Hepatocyte (in vitro differentiated cells): Measurements from ENCODE around the gene LIMS2. TPM values are rescaled to one million over a fixed set of nuclear protein-coding genes. Genes with fewer than 3 reads are reported as not detected.

Experiments used
- DNase-seq: peaks from one replicate; pipeline ENCODE4 v3.0.0-alpha.2; 2016; ENCODE audit warnings: low spot score
- H2AFZ ChIP-seq: fragments of 200-600 bp; sonication (generic); 2 replicates; pipeline ENCODE4 v1.6.0; 2016; ENCODE audit warnings: antibody characterized with exemption, mild to moderate bottlenecking
- H3K27ac ChIP-seq: fragments of 200-600 bp; sonication (generic); 2 replicates; pipeline ENCODE4 v1.5.1; 2016; ENCODE audit warnings: mild to moderate bottlenecking
- H3K27me3 ChIP-seq: fragments of 200-600 bp; sonication (generic); 2 replicates; pipeline ENCODE4 v1.6.1; 2016
- H3K36me3 ChIP-seq: fragments of 200-600 bp; sonication (generic); replicated peaks from 2 replicates; pipeline ENCODE4 v1.5.1; 2016; ENCODE audit warnings: low read depth; ENCODE audit not compliant: insufficient read depth
- H3K4me1 ChIP-seq: fragments of 200-600 bp; sonication (generic); 2 replicates; pipeline ENCODE4 v1.5.1; 2016; ENCODE audit warnings: mild to moderate bottlenecking, moderate library complexity; ENCODE audit not compliant: insufficient read depth
- H3K4me2 ChIP-seq: fragments of 200-600 bp; sonication (generic); 2 replicates; pipeline ENCODE4 v1.6.0; 2016
- H3K4me3 ChIP-seq: fragments of 200-600 bp; sonication (generic); 2 replicates; pipeline ENCODE4 v1.5.1; 2016; ENCODE audit warnings: mild to moderate bottlenecking
- H3K79me2 ChIP-seq: fragments of 200-600 bp; sonication (generic); 2 replicates; pipeline ENCODE4 v1.6.0; 2017; ENCODE audit warnings: mild to moderate bottlenecking
- H3K9me2 ChIP-seq: fragments of 200-600 bp; sonication (generic); replicated peaks from 2 replicates; pipeline ENCODE4 v1.6.0; 2017; ENCODE audit warnings: mild to moderate bottlenecking; ENCODE audit not compliant: insufficient read depth
- H3K9me3 ChIP-seq: fragments of 200-600 bp; sonication (generic); 2 replicates; pipeline ENCODE4 v1.5.1; 2016; ENCODE audit warnings: low read depth, mild to moderate bottlenecking
- H4K20me1 ChIP-seq: fragments of 200-600 bp; sonication (generic); 2 replicates; pipeline ENCODE4 v1.6.0; 2016; ENCODE audit warnings: mild to moderate bottlenecking; ENCODE audit not compliant: insufficient read depth, poor library complexity, severe bottlenecking
- CTCF ChIP-seq: fragments of 200-600 bp; sonication (generic); IDR thresholded peaks from 2 replicates; pipeline ENCODE4 v1.5.1; 2016; ENCODE audit warnings: antibody characterized with exemption, mild to moderate bottlenecking; ENCODE audit not compliant: poor library complexity
- EZH2 ChIP-seq: fragments of 200-600 bp; sonication (generic); IDR thresholded peaks from 2 replicates; pipeline ENCODE4 v1.6.1; 2016; ENCODE audit warnings: antibody characterized with exemption, mild to moderate bottlenecking, borderline replicate concordance
- EZH2phosphoT487 ChIP-seq: fragments of 200-600 bp; sonication (generic); IDR thresholded peaks from one replicate; pipeline ENCODE4 v1.6.1; 2018; ENCODE audit warnings: antibody characterized with exemption, mild to moderate bottlenecking, low read depth, moderate library complexity; ENCODE audit not compliant: unreplicated experiment, severe bottlenecking
- WGBS: methylation state at CpG from one replicate; pipeline ENCODE4 v1.1.6; 2016; ENCODE audit warnings: low lambda C conversion rate; ENCODE audit errors: missing lambda C conversion rate; 5-methylcytosine and 5-hydroxymethylcytosine counted together
- polyA plus RNA-seq: library from polyadenylated mRNA; unstranded; fragments of >200 nt; fragmentation: Nextera tagmentation; extraction: Ambion mirVana; gene quantifications from 2 replicates; pipeline ENCODE4 v1.2.1, GENCODE V29; 2016
- total RNA-seq: library from RNA; depleted of rRNA; stranded (reverse); fragments of >200 nt; gene quantifications from 2 replicates; pipeline ENCODE4 v1.2.3, GENCODE V29; 2014

Gene LIMS2
- total and polyA plus RNA-seq, 2 experiments from 2014 or later = 4.0 to 8.3 TPM

- no peaks in the 10 kb centered on the region for H4K20me1 ChIP-seq
- 95% methylated on average over 13 of the region's 13 CpGs for WGBS
- H3K79me2 ChIP-seq = peaks cover 5% of the 10 kb centered on the region
- no peak overlapping the region for H3K4me3 ChIP-seq
- DNase-seq = no peak
- no peaks in the 10 kb centered on the region for H3K27me3 ChIP-seq
- H3K9me2 ChIP-seq = no peaks in the 10 kb centered on the region
- no peaks in the 10 kb centered on the region for H3K4me1 ChIP-seq
- no peaks in the 10 kb centered on the region for H3K36me3 ChIP-seq
- no peak overlapping the region for H3K4me2 ChIP-seq
- no peak overlapping the region for H3K27ac ChIP-seq
- TF ChIP-seq EZH2phosphoT487 (no peak), EZH2 (no peak), CTCF (no peak)
- H3K9me3 ChIP-seq = no peaks in the 10 kb centered on the region
- no peak overlapping the region for H2AFZ ChIP-seq
These were observed 34.0 kb upstream of the LIMS2 start for GRCh38 chr2:127709336-127709735.

- WGBS = 90% methylated on average over 9 of the region's 9 CpGs
- DNase-seq = no peak
These were observed 32.7 kb upstream of the LIMS2 start for GRCh38 chr2:127707890-127708648.

GRCh38 chr2:127706215-127706990 lies 31.1 kb upstream of the LIMS2 start:
- Histone ChIP-seq H2AFZ (no peak overlapping the region), H3K9me2 (no peaks in the 10 kb centered on the region), H3K9me3 (no peaks in the 10 kb centered on the region), H3K36me3 (no peaks in the 10 kb centered on the region), H4K20me1 (peaks cover 10% of the 10 kb centered on the region), H3K27ac (no peak overlapping the region), H3K4me3 (no peak overlapping the region), H3K27me3 (no peaks in the 10 kb centered on the region), H3K79me2 (peaks cover 26% of the 10 kb centered on the region), H3K4me1 (peaks cover 9% of the 10 kb centered on the region), H3K4me2 (no peak overlapping the region)
- 95% methylated on average over 14 of the region's 14 CpGs for WGBS
- DNase-seq = no peak
- TF ChIP-seq CTCF = no peak
- no peak for TF ChIP-seq EZH2phosphoT487
- no peak for TF ChIP-seq EZH2

More at GRCh38 chr2:127707890-127708648, 32.7 kb upstream of the LIMS2 start:
- H3K27me3 ChIP-seq = no peaks in the 10 kb centered on the region
- TF ChIP-seq CTCF (no peak), EZH2phosphoT487 (no peak), EZH2 (no peak)
- no peaks in the 10 kb centered on the region for H3K9me3 ChIP-seq
- no peak overlapping the region for H3K4me3 ChIP-seq
- peaks cover 17% of the 10 kb centered on the region for H3K79me2 ChIP-seq
- H3K36me3 ChIP-seq = no peaks in the 10 kb centered on the region
- no peaks in the 10 kb centered on the region for H3K9me2 ChIP-seq
- H3K4me1 ChIP-seq = peaks cover under 1% of the 10 kb centered on the region
- H2AFZ ChIP-seq = no peak overlapping the region
- H3K27ac ChIP-seq = no peak overlapping the region
- no peak overlapping the region for H3K4me2 ChIP-seq
- peaks cover 4% of the 10 kb centered on the region for H4K20me1 ChIP-seq
